Measurements from ENCODE around the gene NUDCD3.

NUDCD3 gene

GRCh38 chr7:44477063-44477830 lies 13.2 kb downstream of the NUDCD3 start:
- no peak for FAIRE-seq

GRCh38 chr7:44476313-44476712 lies 14.1 kb downstream of the NUDCD3 start:
- no peak for FAIRE-seq

- FAIRE-seq, result no peak
Observed at GRCh38 chr7:44473295-44473694, 17.2 kb downstream of the NUDCD3 start.

- FAIRE-seq, result no peak
Observed at GRCh38 chr7:44472843-44473242, 17.6 kb downstream of the NUDCD3 start.

GRCh38 chr7:44471850-44472249 lies 18.6 kb downstream of the NUDCD3 start:
- FAIRE-seq, result no peak

GRCh38 chr7:44471436-44471835 lies 19.0 kb downstream of the NUDCD3 start:
- FAIRE-seq, result no peak

- FAIRE-seq, result no peak
Observed at GRCh38 chr7:44470628-44471245, 19.7 kb downstream of the NUDCD3 start.

- FAIRE-seq, result no peak
Observed at GRCh38 chr7:44470135-44470479, 20.4 kb downstream of the NUDCD3 start.

GRCh38 chr7:44469461-44470134 lies 20.9 kb downstream of the NUDCD3 start:
- FAIRE-seq, result no peak

GRCh38 chr7:44467217-44467548 lies 23.3 kb downstream of the NUDCD3 start:
- FAIRE-seq, result no peak

- FAIRE-seq, result no peak
Observed at GRCh38 chr7:44466300-44467216, 23.9 kb downstream of the NUDCD3 start.

- no peak for FAIRE-seq
Observed at GRCh38 chr7:44465490-44465889, 25.0 kb downstream of the NUDCD3 start.

- FAIRE-seq, result no peak
Observed at GRCh38 chr7:44463169-44463808, 27.2 kb downstream of the NUDCD3 start.

- no peak for FAIRE-seq
Observed at GRCh38 chr7:44461387-44461786, 29.1 kb downstream of the NUDCD3 start.

GRCh38 chr7:44460325-44460724 lies 30.1 kb downstream of the NUDCD3 start:
- no peak for FAIRE-seq

GRCh38 chr7:44455155-44455554 lies 35.3 kb downstream of the NUDCD3 start:
- FAIRE-seq, result no peak

GRCh38 chr7:44454348-44454747 lies 36.1 kb downstream of the NUDCD3 start:
- FAIRE-seq, result no peak

- no peak for FAIRE-seq
Observed at GRCh38 chr7:44451123-44451522, 39.3 kb downstream of the NUDCD3 start.

- no peak for FAIRE-seq
Observed at GRCh38 chr7:44449584-44449928, 40.9 kb downstream of the NUDCD3 start.

- no peak for FAIRE-seq
Observed at GRCh38 chr7:44448922-44449583, 41.4 kb downstream of the NUDCD3 start.

GRCh38 chr7:44447874-44448425 lies 42.5 kb downstream of the NUDCD3 start:
- FAIRE-seq, result no peak

Data from islet of Langerhans (tissue), 1 donor.